GM19240 (cell line): ENCODE results near the gene GTPBP6.
"Not testable (repeated sequence)": the region's sequence is repeated elsewhere in the genome, so short reads cannot be mapped to it uniquely, and the experiment has no call there.

Source experiments
- DNase-seq: peaks from one replicate; pipeline ENCODE4 v3.0.0; 2011; ENCODE audit warnings: low spot score; ENCODE audit not compliant: insufficient read length

GTPBP6 gene

DNA sequence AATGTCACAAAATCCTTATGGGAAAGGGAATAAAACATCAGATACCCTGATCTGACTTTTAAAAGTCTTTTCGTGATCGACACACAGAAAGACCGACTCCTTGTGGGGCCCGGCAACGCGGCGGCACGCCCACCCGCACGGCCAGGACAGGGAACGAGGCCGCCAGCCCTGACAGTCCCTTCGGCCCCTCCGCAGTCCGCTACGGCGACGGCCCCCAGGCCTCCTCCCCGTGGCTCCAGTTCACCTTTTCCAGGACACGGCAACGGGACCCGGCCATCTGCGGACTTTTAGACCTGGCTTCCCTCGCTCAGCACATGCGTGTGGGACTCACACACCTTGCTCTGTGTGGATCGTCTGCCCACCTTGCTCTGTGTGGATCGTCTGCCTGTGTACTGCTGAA lies 33.6 kb upstream of the GTPBP6 start:
- no peak for DNase-seq

DNA sequence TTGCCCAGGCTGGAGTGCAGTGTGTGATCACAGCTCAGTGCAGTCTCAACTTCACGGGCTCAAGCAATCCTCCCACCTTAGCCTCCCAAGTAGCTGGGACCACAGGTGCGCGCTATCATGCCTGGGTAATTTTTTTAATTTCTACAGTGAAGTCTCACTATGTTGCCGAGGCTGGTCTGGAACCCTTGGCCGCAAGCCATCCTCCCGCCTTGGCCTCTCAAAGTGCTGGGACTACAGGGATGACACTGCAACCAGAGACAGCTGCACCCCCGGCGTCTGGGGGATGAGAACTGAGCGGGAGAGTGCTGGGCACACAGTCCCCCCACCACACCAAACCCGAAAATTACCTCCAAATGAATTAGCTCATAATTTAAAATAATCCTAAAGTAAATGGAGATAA lies 33.1 kb upstream of the GTPBP6 start:
- no peak for DNase-seq

DNA sequence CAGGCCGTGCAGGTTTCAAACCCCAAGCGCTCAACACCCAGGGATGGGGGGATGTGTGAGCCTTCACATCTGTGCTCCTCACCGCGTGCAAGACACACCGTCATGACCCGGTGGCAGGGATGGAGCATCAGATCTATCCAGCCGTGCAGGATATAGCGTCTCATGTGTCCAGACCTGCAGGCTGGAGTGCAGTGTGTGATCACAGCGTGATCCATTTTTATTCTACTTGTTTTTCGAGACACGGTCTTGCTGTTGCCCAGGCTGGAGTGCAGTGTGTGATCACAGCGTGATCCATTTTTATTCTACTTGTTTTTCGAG lies 32.7 kb upstream of the GTPBP6 start:
- DNase-seq: not testable (repeated sequence)

DNA sequence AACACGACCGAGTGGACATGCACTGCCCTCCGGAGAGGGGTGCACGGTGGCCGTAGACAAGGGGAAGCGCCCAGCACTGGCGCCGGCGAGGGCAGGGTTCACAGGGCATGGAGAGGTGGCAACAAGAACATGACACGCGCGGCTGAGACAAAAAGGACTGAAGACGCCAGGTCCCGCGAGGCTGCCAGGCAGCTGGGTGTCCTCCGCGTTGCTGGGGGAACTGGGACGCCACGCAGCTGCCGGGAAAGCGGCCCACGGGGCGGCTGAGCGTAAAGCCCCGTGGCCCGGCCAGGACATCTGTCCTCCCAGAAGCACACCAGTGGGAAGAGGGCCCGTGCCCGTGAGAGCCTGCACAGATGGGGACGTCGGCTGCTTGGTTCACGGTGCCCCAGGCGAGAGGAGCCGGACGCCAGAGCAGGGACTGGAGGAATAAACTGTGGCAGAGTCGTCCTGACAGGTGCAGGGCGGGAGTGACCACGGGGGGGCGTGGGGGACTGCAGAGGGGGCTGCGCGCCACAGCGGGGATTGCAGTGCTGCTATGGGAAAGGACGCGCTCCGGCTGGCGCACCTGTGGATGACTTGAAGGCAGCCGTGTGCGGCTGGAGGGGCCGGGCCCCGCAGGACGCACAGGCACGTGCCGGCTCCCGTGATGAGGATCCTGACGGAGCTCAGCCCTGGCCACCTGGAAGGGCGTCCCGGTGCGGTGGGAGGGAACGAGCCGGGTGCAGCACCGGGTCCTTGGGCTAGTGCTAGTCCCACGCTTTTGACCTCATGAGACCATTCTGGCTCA lies 32.1 kb upstream of the GTPBP6 start:
- DNase-seq: no peak

DNA sequence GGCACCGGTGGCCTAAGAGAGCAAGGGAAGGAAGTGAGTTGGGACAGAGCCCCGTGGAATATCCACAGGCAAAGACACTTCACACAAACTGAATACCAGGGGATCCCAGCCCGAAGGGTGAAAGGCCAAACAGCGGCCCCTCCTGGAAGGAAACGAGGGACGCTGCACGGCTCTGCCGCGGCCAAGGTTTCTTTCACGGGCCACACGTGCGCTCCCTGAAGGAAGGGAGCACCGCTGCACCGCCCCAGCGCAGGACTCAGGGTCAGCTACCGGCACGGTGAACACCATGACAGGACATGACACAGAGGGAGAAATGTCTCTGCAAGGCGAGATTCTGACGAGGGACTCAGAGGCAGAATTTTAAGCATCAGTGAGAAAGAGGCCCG lies 31.5 kb upstream of the GTPBP6 start:
- DNase-seq: no peak

DNA sequence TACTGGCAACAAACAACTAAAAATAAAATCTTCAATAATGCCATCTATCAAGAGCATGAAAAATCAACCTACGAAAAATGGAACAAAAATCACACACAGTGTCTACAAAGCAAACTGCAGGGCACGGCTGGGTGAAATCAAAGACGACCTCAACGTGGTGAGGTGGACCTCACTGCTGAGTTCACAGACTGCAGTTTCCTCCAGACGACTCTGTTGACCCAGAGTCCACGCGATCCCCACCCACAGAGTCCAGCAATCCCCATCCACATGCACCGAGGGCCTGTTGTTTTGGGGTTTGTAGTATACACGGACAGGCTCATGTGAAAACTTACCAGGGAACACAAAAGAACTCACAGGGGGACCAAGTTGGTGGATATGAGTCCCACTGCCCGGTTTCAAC lies 31.1 kb upstream of the GTPBP6 start:
- no peak for DNase-seq

DNA sequence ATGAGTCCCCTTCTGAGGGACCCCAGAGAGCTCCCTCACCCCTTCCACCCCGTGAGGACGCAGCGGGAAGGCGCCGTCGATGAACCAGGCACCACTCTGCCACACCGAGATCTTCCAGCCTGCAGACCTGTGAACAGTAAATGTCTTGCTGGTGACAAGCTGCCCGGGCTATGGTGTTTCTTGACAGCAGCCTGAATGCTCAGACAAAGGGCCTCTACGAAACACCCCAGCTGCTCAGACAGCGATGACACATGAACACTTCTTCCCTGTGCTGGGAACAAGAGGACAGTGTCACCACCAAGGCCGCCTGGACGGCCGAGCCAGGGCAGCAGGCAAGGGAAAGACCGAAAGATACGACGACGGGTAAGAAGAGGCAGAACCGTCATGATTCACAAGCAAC lies 30.6 kb upstream of the GTPBP6 start:
- DNase-seq: no peak

DNA sequence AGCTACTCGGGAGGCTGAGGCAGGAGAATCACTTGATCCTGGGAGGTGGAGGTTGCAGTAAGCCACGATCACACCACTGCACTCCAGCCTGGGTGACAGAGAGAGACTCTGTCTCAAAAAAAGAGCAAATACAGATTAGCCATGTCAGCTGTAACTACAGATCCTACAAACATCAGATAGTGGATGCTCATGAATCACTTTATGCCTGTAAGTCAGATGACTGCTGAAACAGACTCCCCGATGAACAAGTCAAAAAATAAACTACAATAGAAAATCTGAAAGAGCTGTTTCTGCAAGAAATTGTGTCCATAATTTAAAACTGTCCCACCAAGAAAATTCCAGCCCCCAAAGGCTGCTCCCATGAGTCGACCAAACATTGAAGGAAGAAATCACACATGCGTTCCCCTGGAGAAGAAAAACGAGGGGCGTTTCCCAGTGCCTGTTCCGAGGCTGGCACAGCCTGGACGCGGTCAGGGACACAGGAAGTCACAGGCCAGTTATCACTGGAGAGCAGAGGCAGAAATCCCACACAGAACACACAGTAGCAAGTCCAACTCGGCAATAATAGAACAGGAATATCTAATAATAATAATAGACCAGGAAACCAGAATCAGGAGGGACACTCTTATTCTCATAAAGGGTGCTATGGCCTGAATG lies 30.0 kb upstream of the GTPBP6 start:
- no peak for DNase-seq

DNA sequence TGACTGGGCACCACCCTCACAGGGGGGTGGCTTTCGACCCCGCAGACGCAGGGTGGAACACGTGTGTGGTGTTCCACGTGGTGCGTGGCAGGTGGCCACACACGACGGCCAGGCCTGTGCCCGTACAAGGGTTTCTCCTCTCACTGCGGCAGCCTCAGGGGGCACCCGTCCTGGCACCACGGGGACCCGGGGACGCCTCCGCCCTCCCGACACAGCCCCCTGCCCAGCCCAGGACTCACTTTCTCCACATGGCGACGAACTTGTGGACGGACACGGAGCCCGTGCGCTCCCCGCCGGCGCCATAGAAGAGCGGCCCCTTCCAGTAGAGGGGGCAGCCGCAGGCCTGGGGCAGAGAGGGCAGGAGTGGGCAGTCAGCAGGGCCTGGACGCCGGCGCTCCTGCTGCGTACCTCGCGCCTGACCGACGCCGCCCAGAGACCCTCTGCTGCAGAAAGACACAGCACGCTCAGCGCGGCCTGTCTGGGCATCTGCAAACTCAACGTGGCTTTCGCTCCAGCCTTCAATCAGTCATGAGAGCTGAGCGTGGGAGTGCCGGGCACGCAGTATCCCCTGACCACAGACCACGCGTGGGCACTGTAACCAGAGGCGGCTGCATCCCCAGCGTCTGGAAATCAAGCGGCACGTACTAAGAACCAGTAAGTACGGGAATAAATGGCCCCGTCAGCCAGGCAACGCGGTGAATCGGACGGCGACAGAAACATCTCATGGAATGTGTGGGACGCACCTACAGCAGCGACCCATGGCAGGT lies 28.9 kb upstream of the GTPBP6 start:
- no peak for DNase-seq

DNA sequence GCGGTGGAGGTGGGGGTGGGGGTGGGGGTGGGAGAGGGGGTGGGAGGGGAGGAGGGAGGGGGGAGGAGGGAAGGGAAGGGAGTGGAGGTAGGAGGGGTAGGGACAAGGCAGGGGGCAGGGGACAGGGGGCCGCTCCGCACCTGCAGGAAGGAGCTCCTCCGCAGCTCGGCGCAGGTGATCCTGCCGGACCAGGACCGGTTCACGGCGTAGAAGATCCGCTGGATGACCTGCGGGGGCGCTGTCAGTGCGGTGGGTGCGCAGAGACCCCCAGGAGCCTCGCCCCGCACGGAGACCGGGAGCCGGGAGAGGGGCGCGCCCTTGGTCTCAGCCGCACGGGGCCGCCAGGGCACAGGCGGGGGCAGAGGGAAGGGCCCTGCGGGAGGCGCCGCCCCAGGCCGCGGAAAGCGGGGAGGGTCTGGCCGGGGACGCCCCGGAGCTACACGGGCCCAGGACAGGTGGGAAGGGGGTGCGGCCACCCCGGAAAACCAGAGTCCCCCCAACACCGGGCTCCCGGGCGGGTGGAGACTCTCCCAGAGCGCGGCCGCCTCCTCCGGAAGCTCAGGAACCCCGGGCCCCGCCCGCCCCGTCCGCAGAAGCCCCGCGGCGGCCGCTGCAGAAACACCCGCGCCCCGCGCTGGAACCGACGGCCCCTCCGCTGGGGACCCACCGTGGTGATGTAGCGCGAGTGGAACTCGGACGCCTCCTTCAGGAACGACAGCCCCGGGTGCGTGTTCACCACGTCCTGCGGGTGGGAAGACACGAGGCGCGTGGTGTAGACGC lies 27.6 kb upstream of the GTPBP6 start:
- DNase-seq: no peak

DNA sequence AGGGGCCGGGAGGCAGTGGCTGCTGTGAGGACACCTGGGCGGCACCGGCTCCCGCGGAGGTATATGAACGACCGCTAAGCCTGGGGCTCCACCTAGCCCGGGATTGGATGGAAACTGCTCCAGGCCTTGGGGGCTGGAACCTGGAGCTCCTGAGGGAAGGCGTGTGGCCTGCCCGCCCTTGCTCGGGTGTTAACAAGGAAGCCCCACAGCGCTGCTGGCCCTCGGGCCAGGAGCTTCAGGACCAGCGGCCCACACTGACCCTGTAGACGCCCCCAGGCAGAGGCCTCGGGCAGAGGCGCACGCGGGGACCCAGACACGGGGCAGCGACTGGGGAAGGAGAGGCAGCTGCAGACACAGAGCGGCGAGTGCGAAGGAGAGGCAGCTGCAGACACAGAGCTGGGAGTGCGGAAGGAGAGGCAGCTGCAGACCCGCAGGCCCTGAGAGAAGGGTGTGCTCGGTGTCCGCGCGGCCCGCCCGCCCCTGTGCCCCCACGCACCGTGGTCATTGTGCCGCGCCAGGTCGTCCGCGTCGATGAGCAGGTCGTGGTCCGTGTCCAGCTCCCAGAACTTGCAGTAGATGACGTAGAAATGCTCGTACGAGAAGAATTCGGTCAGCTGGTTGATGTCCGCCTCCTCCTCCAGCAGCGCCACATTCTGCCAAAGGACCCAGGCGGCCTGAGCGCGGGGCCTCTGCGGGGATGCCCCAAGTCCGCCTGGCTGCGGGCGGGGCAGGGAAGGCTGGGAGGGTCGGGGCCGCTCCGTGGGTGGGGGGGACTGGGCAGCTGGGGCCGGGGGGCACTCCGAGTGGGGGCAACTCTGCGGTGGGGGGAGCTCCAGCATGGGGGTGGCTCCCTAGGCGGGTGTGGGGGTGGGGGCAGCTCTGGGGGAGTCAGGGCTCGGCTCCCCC lies 26.7 kb upstream of the GTPBP6 start:
- DNase-seq: no peak

DNA sequence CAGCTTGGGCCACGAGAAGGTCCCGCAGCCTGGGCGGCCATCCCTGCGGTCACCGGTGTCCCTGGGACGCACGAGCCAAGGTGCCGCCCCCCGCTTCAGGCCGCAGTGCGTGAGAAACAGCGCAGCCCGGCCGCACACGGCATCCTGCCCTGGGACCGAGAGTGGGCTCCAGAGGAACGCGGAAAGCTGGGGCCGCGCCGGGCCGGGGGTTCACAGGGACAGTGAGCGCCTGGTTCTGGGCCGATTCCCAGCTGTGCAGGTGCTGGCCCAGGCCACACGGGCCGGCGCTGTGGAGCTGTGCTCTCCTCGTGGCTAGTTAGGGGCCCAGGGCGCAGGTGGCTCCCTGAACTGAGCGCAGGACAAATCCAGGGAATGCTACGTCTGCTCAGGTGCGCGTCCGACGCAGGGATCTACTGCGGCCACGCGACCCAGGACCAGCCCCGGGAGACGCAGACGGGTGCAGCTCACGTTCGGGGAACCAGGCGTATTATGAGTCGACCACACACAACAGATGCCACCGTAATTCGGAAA lies 25.8 kb upstream of the GTPBP6 start:
- no peak for DNase-seq

DNA sequence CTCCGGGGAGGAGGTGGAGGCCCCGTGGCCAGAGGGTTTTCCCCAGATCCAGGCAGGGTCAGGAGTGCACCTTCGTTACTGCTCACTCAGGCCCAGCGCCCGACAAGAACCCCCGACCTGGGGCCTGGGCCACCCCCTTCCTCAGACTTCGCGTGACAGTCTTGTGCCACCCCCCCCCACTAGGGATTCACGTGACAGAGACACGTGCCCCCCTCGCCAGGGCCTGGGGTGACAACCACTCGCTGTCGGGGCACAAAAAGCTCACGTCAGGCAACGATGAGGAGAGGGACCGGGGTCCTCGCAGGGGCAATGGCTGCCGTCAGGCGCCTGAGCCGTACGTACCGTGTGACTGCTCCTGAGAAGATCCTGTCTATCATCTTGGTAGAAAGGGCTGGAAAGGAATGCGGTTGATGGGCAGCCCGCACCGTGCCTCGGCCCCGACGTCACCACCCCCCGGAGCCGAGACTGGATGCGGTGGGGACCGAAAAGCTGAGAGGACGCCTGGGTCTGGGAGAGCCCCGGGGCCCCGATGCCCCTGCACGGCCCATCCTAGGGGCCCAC lies 23.0 kb upstream of the GTPBP6 start:
- no peak for DNase-seq

DNA sequence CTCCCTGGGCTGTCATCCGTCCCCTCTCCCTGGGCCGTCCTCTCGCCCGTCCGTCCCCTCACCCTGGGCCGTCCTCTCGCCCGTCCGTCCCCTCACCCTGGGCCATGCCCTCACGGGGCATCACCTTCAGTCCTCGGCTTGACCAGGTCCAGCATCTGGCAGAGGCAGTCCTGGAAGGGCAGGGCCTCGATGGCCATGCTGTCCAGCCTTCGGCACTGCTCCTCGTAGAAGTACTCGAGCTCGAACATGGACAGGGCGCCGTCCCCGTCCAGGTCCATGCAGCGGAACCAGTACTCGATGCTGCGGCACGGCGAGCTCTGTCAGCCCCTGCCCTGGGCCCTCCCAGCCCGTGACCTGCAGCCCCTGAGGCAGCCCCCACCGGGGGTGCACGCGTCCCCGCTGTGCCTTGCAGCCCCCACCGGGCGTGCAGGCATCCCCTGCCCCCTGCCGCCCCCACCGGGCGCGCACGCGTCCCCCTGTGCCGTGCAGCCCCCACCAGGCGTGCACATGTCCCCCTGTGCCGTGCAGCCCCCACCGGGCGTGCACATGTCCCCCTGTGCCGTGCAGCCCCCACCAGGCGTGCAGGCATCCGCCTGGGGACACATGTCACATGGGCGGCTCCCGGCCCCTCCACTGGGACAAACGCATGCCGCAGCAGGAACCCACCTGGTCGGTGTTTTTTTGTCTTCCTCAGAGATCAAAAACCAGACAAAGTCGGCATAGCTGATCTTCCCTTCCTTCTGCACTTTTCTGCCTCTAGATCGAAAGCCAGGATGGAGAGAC lies 22.2 kb upstream of the GTPBP6 start:
- DNase-seq: no peak

DNA sequence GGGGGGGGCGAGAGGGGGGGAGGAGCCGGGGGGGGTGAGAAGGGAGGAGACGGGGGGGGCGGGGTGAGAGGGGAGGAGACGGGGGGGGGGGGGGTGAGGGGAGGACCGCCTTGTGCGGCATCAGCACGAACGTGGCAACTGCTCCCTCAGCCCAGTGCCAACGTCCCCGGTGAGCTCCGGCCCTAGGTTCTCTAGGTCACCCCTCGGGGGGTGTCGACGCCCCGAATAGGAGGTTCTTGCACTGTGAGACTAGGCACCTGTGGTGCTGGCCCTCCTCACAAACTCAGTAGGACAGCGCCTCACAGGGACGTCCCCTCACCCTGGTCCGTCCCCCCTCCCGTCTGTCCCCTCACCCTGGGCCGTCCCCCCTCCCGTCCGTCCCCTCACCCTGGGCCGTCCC lies 21.5 kb upstream of the GTPBP6 start:
- DNase-seq: no peak

DNA sequence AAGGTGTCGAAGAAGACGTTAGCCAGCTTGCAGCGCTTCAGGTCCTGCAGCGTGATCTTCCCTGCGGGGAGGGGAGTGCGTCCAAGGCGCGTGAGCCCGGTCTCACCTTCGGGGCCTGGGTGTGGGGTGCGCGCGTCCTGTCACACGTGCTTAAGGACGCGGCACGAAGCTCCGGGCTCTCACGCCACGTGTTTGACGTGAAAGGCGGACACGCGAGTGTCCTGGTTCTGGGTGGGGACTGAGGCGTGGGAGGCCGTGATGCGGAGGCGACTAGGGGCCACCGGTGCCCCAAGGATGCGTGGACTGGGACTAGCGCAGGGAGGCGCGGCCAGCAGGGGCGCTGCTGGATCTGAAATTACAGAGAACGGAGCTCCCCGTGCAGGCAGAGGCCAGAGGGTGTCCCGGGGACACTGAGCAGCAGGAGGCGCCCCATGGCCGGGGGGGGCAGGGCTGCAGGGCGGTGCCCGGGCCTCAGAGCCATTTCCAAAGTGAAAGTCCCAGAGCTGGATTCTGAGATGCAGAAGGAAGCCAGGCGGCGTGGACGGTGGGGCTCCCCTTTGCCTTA lies 20.3 kb upstream of the GTPBP6 start:
- DNase-seq: no peak

DNA sequence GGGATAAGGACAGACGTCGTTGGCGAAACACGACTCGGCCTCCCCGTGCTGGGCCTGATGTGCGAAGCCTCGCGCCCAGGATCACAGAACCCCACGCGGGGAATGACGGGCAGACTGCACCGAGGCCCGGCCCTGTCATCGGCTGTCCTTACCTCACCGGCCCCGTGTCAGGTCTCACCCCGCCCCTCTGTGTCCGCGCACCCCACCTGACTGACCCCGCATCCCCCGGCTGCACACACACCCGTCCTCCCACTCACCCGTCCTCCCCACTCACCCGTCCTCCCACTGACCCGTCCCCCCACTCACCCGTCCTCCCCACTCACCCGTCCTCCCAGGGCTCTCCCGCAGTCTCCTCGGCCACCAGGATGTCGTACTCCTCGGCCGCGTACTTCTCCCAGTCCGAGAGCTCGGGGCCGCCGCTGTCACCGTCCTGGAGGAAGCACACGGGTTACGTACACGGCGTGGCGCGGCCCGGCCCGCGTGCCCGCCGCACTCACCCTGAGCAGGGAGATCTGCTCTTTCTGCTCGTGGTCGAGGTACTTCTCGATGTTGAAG lies 19.8 kb upstream of the GTPBP6 start:
- DNase-seq: no peak

DNA sequence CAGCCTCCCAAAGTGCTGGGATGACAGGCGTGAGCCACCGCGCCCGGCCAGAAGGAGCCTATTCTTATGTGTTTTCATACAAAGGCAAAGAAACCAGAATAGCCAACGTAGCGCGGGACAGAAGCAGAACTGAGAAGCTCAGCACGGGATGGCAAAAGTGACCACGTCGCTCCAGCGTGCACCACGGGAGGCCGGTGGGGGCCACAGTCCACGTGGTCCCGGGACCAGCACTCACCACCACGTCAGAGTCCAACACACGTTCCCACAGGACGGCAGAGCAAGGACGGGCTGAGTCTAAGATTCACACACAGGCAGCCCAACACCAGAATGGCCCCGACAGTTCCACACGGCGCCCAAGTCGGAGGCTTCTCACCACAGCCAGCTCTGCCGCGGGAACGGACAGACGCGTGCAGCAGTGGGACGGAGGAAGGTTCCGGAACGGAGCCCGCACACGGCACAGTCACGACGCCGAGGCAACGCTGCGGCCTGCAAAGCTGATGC lies 18.8 kb upstream of the GTPBP6 start:
- no peak for DNase-seq

DNA sequence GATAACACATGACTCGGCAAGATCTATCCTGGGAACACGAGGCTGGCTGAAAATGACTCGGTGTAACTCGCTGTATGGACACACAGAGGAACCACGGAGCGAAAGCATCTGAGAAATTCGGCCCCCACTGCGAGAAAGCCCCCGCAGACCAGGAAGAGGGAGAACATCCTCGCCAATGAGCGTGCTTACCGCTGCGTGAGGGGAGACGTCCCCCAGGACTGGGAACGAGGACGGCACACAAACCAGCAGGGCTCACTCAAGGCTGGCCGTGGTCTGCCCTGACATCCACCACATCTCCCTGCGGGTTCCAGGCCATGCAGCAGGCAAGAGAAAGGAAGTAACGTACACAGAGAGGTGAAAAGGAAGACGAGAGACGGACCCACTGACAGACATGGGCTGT lies 17.6 kb upstream of the GTPBP6 start:
- no peak for DNase-seq
